NCI-H2196 (cell line): ENCODE data around the gene PLCH1.

Source experiments
- DNase-seq: peaks from one replicate; lab custom pipeline; 2025; ENCODE audit not compliant: unreplicated experiment; lab: John Stamatoyannopoulos, UW

PLCH1 gene

DNA sequence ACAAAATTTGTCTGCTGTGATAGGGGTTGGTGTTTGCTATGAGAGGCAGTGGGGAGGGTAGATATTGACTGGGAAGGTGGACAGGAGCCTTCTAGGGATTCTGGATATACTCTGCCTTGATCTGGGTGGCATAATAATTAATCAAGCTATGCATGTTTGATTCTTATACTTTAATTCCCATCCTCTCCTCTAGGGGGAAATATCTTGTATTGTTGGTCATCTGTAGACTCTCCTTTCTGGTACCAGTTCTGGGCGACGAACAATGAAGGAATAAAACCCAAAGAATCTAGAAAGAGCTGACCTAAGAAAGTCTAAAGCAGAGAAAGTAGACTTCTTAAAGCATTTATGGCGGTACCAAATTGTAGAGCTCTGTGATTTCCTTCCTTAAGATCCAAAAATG lies 253.2 kb downstream of the PLCH1 start:
- no peak for DNase-seq

DNA sequence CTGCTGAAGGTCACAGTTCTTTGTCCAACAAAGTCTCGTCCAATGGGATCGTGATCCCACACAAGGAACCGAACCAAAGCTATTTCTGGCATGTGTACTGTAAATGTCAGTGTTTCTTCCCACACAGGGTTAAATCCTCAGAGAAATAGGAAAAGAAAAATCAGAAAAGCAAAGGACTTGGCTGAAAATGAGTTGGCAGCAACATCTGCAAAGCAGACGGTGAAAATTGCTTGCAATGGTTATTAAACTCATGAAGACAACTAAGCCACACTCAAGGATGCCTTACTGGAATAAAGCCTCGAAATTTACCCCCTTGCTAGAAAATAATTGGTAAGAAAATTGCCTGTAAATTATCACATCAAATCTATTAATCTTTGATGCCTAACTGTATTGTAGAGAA lies 256.2 kb downstream of the PLCH1 start:
- DNase-seq, result no peak

DNA sequence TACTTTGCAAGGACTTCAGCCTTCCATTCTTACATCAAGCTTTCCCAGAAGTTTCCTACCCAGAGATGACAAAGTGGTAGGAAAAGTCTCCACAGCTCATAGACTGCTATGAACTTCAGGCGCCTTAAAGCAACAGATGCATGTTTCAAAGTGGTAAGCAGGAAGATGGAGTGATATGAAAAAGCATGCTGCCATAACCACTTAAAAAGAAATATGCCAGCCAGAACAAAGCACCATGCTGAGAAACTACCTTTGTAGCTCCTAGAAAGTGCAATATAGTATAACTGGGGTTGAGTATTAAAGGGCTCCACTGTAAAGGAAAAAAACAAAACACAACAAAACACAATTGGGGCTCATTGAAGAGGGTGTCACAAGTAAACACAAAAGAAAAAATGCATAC lies 259.0 kb downstream of the PLCH1 start:
- DNase-seq, result no peak

DNA sequence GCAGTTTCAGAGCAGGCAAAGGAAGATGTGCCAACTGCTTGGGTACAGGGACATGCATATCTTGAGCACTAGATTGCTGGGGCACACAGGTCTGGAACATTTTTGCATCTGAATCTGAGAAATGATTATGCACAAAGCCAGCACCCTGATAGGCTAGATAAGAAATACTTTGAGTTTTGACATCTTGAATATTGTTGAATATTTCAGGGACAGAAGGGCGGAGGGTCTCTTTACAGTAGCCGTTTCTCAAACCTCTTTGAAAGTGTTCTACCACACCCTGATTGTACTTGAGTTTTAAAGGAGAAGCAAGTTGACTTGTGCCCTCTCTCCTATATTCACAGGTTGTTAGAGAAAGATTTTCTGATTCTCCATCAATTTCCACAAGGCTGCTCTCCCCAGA lies 263.3 kb downstream of the PLCH1 start:
- no peak for DNase-seq

DNA sequence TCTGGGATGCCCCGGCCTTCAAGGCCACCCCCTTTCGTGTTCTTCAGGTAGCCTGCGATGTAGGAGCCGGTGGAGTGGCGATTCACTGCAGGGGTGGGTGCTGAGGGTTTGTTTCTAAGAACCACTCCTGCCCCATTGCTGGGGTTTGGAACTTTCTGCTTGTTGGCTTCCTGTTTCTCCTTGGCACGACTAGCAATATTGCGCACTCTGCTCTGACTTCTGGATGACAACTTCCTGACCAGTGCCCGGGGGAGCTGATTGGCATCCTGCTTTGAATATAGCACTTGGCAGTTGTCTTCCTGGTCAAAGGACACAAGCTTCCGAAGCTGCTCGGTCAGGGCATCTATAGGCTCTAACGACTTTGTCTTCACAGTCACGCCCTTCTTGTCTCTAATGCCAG lies 263.8 kb downstream of the PLCH1 start:
- no peak for DNase-seq

DNA sequence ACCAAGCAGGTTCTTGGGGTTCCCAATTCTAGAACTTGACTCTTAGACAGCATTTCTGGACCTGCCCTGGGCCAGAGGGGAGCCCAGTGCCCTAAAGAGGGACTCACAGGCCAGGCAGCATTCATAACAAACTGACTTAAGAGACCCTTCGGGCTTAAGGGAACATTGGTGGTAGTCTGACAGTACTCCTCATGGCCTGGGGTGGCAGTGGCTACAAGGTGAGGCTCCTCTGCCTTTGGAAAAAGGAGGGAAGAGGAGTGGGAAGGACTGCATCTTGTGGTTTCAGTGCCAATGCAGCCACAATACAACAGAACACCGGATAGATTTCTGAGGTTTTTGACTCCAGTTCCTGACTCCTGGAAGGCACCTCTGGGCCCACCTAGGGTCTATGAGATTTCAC lies 279.2 kb downstream of the PLCH1 start:
- no peak for DNase-seq

DNA sequence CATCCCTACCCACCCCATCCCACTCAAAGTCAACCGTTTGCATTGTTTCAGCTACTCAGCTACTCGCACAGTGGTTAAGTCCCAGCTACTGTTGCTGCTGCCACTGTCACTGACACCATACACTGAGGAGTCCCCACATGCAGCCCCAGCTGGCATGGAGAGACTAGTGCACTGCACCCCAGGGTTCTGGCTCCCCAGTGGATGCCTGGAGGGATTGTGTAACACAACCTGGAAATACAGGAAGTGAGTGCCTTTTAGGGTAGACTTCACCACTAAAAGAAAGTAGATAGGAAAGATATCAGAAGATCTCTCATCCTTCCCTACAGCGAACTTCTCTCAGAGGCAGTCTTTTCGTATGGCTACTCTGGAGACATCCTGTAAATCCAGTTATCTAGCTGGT lies 282.2 kb downstream of the PLCH1 start:
- no peak for DNase-seq

DNA sequence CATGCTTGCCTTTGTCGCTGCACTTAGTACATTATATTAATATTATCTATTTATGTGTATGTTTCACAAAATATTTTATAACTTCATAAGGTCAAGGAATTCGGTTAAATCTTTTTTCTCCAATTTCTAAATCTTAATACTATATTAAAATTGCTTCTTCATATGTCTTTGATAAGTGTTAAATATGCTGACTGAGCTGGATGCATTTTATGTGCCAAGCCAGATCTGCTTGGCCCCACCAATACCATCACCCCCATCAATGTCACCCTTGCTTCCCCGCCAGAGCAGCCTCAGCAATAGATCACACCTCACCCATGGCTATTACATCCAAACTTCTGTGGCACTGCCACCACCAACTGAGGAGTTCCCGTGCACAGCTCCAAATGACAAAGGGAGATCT lies 287.3 kb downstream of the PLCH1 start:
- DNase-seq, result no peak

DNA sequence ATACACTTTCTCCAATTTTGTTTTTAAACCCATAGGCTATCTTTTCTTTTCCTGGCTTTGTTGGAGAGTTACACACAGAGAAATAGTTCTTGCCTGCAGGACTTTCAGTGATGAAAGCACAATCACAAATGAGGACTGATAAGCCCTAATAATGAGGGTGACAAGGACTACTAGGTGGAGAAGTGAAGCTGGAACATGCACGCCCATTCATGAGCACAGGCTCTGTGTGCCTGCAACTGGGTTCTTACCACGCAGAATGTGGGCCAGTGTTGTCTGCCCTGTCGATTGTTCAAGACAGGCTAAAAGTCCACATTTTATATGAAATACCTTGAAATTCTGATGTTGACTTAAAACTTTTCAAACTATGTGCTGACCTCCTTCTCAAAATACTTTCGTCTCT lies 289.1 kb downstream of the PLCH1 start:
- no peak for DNase-seq

DNA sequence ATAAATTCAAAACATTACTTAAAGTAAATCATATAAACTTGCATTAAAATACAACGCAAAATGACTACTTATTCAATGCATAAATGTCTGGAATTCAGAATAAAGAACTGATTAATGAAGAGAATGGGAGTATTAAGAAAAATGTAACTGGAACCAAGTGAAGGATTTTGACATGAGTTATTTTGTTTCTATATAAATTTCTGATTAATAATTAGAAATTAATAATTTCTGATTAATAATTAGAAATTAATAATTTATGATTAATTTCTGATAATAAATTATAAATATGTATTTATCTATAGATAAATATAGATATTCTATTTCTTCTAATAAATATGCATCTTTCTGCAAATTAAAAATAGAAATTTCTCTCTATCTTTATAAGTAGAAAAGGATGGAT lies 291.4 kb downstream of the PLCH1 start:
- DNase-seq, result no peak

DNA sequence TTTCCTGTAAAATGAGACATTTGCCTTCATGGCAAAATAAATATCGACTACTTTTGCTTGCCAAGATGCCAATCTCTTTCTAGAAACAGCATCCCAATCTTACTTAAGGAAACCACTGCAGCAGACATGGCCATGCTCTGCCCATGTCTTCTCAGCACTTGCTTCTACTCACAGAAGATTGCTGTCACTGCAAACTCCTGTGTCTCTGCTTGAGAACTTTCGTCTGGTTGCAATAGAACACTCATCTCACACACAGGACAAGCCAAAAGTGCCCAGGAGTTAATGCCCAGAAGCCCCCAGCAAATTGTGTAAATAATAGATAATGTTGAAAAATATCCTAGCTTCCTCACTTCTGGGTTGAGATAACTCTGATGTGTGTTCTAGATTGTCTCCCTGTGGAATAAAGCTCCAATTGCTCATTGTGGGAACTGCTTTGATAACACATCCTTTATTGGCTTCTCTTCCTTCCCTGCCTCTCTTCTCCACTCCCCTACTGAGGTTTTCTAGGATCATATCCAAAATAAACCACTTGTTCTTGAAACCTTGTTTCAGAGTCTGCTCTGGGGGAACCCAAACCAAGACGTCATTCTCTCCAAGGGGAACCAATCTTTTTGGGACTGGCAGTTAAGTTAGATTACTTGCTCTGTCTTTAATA lies 295.1 kb downstream of the PLCH1 start:
- no peak for DNase-seq

DNA sequence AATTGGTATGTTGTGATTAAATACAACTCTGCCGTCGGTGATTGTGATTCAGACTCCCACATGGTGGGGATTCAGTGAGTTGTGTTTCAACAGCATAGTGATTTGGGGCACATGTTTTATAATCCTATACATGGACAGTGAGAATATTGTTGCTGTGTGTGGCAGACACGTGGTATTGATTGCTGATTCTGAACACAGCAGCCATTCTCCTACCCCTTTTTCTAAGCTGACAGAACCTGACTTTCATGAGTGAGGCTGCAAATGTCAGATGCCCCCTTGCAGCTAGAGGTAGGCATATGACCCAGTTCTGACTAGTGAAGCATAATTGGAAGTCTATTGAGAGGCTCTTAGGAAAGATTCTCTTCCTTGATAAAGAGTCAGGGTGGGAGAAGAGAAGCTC lies 296.3 kb downstream of the PLCH1 start:
- no peak for DNase-seq

DNA sequence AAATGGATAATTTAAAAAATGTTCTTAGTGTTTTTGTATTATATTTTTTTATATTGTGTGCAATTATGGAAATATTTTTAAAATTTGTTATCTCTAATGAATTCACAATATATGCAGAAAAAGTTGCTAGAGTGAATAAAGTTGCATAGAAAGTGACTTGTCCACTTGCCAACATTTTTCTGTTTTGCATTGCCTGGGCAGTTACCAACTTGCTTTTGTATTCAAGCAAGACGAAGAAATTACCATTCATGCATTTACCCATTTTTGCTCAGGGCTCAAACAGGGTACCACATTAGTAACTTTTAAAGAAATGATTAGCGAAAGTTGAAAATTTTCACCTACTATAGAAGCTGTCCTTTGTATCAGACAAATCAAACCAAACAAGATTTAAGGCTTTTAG lies 298.5 kb downstream of the PLCH1 start:
- no peak for DNase-seq

DNA sequence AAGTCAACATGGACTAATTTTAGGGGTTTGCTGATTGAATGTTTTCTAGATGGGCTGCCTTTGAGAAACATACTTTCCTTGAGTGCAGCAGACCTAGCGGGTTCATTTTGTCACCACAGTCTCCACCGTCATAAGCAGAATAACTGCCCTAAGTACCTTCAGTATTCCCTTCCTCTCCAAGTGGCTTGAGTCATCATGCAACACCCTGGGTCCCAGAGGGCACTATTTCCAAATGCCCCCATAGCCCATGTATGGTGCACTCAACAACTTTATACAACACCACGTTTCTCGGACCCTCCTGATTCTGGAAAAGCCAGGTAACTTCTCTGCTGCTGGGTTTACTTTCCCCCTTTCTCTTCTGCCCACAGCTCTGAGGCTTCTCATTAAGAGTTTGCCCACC lies 300.1 kb downstream of the PLCH1 start:
- DNase-seq, result no peak

DNA sequence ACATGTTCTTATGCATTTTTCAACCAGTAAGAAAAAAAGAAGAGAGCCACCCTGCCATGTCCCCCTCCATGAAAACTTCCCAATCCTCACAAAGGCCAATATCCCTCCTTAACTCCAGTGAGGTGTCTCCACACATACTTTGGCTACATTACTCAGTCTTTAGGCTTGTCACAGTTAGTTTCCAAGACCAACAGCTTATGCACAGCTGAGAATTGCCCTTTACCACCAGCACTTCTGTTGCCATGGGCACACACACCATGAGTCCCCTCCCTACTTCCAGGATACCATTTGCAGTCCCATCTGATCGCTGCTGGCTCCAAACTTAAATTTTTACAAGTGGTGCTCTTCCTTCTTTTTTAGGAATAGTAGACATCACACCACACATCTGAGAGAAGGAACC lies 301.1 kb downstream of the PLCH1 start:
- DNase-seq, result no peak

DNA sequence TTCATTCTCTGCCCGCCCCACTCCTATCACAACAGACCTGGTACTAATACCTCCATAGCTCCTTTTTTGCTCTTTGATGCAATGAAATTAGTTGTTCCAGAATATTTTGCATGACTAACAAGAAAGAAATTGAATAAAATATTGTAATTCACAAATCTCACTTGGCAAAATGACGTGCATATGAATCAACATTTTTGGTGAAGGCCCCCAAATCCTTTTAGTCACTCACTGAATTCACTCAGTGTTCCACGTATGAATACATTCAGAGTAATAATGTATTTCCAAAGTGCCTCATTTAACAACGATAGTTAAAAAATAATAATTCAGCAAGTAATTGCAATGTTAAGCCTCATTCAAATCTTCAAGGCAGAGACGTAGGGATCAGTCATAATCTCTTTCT lies 302.8 kb downstream of the PLCH1 start:
- DNase-seq, result no peak

DNA sequence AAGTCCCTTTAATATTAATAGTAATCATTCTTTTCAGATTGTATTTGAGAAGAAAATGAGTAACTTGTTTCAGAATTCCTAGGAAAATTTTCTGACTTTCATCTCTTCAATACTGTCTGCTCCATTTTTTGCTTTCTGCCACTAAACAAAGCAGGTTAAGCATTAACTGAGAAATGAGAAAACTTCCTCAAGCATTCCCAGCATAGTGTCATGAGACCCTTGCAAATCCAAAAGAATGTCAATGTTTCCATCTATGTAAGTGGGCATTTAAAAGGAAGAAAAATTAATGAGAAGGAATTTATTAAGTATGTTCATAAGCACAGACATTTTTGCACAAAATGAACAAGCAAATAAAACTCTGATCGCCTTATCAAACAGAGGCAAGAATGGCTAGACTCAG lies 303.4 kb downstream of the PLCH1 start:
- no peak for DNase-seq

DNA sequence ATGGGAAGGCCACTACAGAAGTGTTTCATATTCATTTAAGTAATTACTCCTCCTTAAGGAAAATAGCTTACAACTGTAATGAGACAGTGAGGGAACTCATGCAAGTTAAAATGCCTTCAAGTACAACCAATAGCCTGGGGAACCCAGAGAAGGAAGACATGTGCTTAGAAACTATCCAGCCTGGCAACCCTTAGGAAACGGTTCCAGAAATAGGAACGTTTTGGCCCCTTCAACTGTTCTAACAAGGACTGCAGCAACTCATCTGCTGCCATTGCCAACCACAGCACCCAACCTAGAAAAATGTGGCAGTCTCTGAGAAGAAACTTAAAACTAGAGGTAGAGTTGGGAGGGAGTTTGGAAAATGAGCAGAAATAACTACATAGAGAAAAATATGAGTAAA lies 303.8 kb downstream of the PLCH1 start:
- DNase-seq, result no peak

DNA sequence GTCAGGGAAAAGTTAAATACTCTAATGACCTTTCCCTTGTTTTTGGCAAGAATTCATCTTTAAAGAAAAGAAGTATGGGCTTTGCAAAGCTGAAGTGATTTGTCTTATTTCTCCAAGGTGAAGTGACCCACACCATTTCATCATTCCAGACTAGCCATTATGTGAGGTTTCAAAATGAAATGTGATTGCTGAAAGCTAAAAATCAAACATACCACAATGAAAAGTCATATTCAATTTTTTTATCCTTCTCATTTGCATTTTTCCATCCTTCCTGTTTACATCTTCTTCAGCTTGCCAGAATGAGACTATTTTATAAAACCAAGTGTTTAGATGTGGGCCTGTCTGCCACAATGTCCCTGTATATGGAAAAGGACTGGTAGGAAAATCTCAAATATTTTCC lies 309.1 kb downstream of the PLCH1 start:
- DNase-seq, result no peak

DNA sequence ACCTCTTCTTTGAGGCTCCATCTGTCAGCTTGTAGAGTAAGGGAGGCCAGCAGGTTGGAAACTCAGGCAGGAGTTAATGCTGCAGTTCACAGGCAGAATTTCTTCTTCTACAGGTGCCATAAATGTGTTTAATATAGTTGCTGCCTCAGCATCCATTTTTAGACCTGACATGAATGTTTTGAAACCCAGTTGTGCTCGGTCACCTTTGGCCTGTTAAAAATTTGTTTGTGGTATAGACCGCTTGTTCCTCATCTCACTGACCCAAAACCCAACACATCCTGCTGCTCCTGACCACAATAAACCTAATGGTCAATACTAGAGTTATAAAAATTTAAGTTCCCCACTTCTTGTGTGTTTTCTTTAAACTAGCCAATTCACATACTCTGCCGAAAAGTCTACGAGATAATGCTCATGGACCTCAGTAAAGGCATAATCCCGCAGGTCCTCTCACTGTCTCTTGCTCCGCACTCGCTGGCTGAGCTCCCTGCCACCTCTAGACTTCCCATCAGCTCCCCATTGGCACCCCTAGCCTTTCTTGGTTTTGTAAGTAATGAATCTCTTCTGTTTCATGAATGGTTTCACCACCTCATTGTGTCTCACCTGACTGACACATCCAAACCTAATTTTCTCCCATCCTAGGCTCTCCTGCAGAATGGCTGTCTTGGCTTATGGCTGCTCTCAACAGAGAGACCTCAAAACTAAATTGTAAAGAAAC lies 312.9 kb downstream of the PLCH1 start:
- DNase-seq, result no peak

DNA sequence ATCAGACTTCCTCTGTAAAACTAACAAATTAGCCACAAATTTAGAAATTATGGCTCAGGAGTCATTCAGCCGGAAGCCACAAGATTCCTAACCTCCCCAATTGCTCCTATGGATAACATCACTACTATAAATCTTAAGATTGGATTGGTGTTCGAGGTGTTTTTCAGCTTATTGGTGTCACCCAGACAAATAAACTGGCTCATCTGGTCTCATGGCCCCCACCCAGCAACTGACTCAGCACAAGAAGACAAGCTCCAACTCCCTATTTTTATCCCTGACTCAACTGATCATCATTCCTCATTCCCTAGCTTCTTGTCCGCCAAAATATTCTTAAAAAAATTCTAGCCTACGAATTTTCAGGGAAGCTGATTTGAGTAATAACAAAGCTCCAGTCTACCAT lies 316.3 kb downstream of the PLCH1 start:
- no peak for DNase-seq

DNA sequence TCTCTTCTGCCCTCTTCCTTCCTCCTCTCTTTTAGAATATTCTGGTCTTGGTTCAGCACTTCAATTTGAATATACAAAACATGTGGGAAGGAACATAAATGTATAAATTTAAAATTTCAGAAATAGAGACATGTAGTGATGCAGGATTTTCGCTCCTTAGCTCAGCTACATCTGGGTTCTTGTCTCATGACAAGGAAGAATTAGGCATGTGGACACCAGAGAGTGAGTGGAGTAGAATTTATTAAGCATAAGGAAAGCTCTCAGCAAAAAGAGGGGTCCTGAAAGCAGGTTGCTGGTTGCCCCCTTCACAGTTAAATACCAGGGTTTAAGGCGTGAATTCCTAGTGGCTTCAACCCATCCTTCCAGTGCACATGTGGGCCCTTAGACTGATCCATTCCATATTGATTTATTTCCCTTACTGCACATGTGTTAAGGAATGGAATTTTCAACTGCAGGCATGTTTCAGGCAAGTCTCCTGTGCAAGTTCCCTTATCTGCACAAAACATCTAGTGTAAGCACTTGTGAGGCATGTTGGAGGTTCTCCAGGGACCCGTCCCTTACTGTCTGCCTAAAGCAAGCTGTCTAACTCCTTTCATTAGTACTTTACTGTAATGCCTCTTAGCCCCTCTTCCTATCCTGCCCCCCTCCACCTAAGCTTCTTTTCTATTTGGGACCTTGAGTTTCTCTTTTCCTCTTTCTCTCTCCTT lies 318.2 kb downstream of the PLCH1 start:
- no peak for DNase-seq

DNA sequence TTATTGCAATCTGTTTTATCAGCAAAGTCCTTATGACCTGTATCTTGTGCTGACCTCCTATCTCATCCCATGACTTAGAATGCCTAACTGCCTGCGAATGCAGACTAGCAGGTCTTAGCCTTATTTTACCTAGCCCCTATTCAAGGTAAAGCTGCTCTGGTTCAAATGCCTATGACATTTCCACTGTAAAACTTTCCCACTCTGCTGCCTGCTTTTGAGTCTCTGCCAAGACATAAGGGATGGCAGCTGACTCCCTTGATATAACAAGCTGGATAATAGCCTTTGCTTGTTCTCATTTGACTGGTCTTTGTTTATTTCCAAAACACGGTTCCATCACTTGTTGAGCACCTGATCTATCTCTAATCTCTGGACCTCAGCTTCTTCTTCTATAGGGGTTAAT lies 319.5 kb downstream of the PLCH1 start:
- DNase-seq, result no peak
